GM12878 (cell line): ENCODE results near the gene MNAT1.

Experiments
- E2F4 ChIP-seq: IDR thresholded peaks from 2 replicates; pipeline ENCODE4 v1.6.1; 2012; ENCODE audit warnings: low read depth, low read length, improper control_type of control experiment
- EZH2 ChIP-seq: IDR thresholded peaks from 2 replicates; pipeline ENCODE4 v1.6.1; 2012; ENCODE audit warnings: low read depth, mild to moderate bottlenecking, control low read depth, inconsistent platforms, low read length, borderline replicate concordance; ENCODE audit not compliant: control insufficient read depth
- MAX ChIP-seq: IDR thresholded peaks from 2 replicates; pipeline ENCODE4 v1.6.1; 2012; ENCODE audit warnings: low read depth, low read length, improper control_type of control experiment
- SIN3A ChIP-seq: IDR thresholded peaks from 2 replicates; pipeline ENCODE4 v1.6.1; 2012; ENCODE audit warnings: low read depth, low read length, improper control_type of control experiment
- TF ChIP-seq, protein P1 (sequence below): IDR thresholded peaks from 2 replicates; pipeline ENCODE4 v1.6.1; 2011; ENCODE audit warnings: borderline replicate concordance, low read depth, mild to moderate bottlenecking, moderate library complexity, low read length; ENCODE audit not compliant: insufficient read depth, poor library complexity, severe bottlenecking

DNA sequence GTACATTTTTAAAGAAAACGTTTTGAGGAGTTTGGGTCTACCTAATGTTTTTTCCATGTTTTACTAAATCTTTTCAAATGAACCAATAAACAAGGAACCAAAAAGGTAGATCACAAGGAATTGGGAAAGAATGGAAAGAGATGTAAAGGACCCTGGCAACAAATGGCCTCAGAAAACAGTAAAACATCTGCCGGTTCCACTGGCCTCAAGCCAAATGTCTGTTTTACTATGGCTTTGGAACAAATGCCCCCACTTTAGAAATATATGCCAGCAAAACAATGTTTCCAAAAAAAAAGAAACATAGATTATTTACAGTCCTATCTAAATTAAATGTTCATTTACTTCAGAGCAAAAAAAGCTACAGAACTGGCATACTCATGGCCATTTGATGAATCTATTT is 243.3 kb downstream of the MNAT1 start:
- TF ChIP-seq E2F4 = no peak
- TF ChIP-seq EZH2 = no peak
- TF ChIP-seq MAX = no peak
- TF ChIP-seq, protein P1, sequence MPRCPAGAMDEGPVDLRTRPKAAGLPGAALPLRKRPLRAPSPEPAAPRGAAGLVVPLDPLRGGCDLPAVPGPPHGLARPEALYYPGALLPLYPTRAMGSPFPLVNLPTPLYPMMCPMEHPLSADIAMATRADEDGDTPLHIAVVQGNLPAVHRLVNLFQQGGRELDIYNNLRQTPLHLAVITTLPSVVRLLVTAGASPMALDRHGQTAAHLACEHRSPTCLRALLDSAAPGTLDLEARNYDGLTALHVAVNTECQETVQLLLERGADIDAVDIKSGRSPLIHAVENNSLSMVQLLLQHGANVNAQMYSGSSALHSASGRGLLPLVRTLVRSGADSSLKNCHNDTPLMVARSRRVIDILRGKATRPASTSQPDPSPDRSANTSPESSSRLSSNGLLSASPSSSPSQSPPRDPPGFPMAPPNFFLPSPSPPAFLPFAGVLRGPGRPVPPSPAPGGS = no peak
- TF ChIP-seq SIN3A = no peak
